Activated CD4-positive, alpha-beta memory T cell treated with anti-CD3 and anti-CD28 coated beads for 36 hours (primary cell): ENCODE results near the gene STIP1. TPM values are rescaled to one million over a fixed set of nuclear protein-coding genes. Genes with fewer than 3 reads are reported as not detected.

ENCODE experiments used
- CTCF ChIA-PET: fragments of 350-600 bp; sonication (Branson Sonifier 250); formaldehyde crosslinking; loops from one replicate; lab custom pipeline; 2021; ENCODE audit warnings: antibody characterized with exemption, inconsistent platforms; lab: Charles Lee
- POLR2A ChIA-PET: fragments of 350-600 bp; sonication (Branson Sonifier 250); formaldehyde crosslinking; loops from one replicate; lab custom pipeline; 2021; ENCODE audit warnings: antibody characterized with exemption; lab: Charles Lee
- DNase-seq: peaks from one replicate; pipeline ENCODE4 v3.0.0-alpha.2; 2020
- H3K27ac Mint-ChIP-seq: one replicate; pipeline ENCODE4 v1.8.0; 2021; ENCODE audit warnings: mixed read lengths
- H3K27me3 Mint-ChIP-seq: one replicate; pipeline ENCODE4 v1.8.0; 2021; ENCODE audit warnings: mixed read lengths
- H3K36me3 Mint-ChIP-seq: one replicate; pipeline ENCODE4 v1.8.0; 2021; ENCODE audit warnings: mixed read lengths
- H3K4me1 Mint-ChIP-seq: one replicate; pipeline ENCODE4 v1.8.0; 2021; ENCODE audit warnings: low read depth, mixed read lengths
- H3K4me3 Mint-ChIP-seq: one replicate; pipeline ENCODE4 v1.8.0; 2021; ENCODE audit warnings: mild to moderate bottlenecking, mixed read lengths
- H3K9me3 Mint-ChIP-seq: one replicate; pipeline ENCODE4 v1.8.0; 2021; ENCODE audit warnings: mixed read lengths
- intact Hi-C: fragments of 100-400 bp; cut with micrococcal nuclease; formaldehyde crosslinking; loops from one replicate; pipeline ENCODE4 v1.15.1; 2023
- total RNA-seq, 2 experiments: library from RNA; stranded (reverse); gene quantifications; one replicate each; pipeline ENCODE4 v1.2.3, GENCODE V29; 2021

Gene STIP1
- total RNA-seq, 2 experiments from 2014 or later: 402 to 413 TPM

DNA sequence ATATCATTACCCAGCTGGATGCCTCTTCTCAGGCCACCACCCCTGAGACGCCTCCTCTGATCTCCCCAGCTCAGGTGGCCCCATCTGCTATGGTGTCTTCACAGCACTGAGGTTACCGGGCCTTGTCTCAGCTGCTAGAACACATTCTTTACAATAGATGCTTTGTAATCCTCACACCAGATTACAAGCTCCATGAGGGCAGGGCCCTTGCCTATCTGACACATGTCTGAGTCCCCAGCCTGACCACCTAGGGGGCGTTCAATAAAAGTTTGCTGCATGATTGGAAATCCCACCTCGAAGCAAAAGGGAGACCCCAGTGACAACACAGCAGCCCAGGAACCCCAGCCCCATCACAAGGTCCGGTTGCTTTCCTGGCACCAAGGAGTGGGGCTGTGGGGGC is 22.0 kb upstream of the STIP1 start:
- no peak for DNase-seq
- Mint-ChIP-seq H3K9me3 (no peaks in the 10 kb centered on the region), H3K27me3 (no peaks in the 10 kb centered on the region), H3K4me1 (peaks cover 15% of the 10 kb centered on the region), H3K4me3 (no peak overlapping the region), H3K27ac (no peak overlapping the region), H3K36me3 (no peaks in the 10 kb centered on the region)
- CTCF ChIA-PET: interaction anchor here (0.9 to 4.7 kb wide), 5 partner anchors 11 to 163 kb away, joined by 3 to 20 read pairs (median 10); no protein-coding TSS in a partner anchor
- intact Hi-C loops: no loop called here
- POLR2A ChIA-PET: no interaction called here

DNA sequence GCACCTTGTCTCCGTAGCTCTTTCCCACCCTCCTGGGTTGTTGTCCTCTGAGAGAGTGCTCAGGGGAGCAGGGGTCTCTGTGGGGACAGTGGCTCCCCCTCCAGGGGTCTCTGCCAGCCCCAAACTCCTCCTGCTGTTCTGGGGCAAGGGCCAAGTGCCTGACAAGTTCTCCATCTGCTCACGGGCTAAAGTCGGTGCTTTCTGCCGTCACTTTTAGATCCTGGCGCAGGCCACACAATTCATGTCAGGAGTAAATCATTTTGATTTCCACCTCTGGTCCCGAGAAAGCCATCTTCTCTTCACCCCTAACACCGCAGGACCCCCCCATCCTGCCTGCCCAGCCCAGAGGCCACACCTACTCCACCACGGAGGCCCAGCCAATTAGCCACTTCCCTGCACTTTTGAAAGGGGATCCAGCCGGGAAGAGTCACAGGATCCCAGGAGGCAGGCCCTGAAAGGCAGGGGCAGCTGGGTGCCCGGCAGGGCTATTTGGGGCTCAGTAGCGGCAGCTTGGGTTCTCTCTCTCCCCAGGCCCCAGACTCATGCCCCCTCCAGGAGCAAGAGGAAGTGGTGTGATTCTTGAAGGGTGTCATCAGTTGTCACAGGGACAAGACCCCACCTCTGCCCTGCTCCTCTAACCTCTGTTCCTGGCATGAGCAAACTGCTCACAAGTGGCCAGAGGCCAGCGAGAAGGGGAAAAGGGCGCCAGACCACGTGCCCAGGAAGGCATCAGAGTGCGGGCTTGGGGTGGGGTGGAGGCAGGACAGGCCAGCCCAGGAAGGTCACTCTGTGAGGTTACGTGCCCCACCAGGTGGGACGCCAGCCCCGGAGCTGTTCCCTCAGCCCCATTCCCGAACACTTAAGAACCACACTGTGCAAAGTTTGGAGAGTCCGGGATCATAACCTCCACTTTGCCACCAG is 21.3 kb upstream of the STIP1 start:
- intact Hi-C loops: no loop called here
- peaks cover 15% of the 10 kb centered on the region for H3K4me1 Mint-ChIP-seq
- no peak overlapping the region for H3K27ac Mint-ChIP-seq
- DNase-seq: no peak
- H3K9me3 Mint-ChIP-seq: no peaks in the 10 kb centered on the region
- ChIA-PET POLR2A (interaction anchor here (1.0 to 1.1 kb wide), 2 partner anchors 22 to 140 kb away, joined by 3 to 6 read pairs; partner anchors contain the start of gene STIP1), CTCF (interaction anchor here (0.7 to 4.7 kb wide), 6 partner anchors 12 to 164 kb away, joined by 3 to 20 read pairs (median 8); no protein-coding TSS in a partner anchor)
- H3K36me3 Mint-ChIP-seq: no peaks in the 10 kb centered on the region
- H3K4me3 Mint-ChIP-seq: peak overlapping the region; percentile 75
- no peaks in the 10 kb centered on the region for H3K27me3 Mint-ChIP-seq

DNA sequence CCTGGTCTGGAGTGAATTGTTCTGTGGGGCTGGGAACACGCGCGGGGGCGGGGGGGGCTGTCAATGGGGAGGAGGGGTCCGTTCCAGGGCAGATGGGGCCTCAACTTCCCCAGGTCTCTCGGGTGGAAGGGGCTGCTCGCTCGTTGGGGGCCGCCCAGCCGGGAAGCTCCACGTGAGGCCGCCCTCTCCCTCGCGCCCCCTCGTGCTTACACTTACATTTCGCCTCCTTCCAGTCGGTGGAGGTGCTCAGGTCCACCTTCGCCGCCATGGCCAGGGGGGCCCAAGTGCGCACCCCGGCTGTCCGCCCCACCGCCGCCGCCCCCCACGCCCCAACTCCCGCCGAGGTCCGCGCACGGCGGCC is 20.5 kb upstream of the STIP1 start:
- intact Hi-C loops: no loop called here
- H3K27me3 Mint-ChIP-seq: no peaks in the 10 kb centered on the region
- DNase-seq: peak; percentile 22
- ChIA-PET POLR2A (interaction anchor here (1.0 to 1.1 kb wide), 2 partner anchors 21 to 139 kb away, joined by 3 to 6 read pairs; partner anchors contain the start of gene STIP1), CTCF (interaction anchor here (0.7 to 4.7 kb wide), 4 partner anchors 13 to 136 kb away, joined by 3 to 20 read pairs (median 4); no protein-coding TSS in a partner anchor)
- peaks cover 15% of the 10 kb centered on the region for H3K4me1 Mint-ChIP-seq
- H3K9me3 Mint-ChIP-seq: no peaks in the 10 kb centered on the region
- H3K36me3 Mint-ChIP-seq: no peaks in the 10 kb centered on the region
- no peak overlapping the region for H3K27ac Mint-ChIP-seq
- peak overlapping the region; percentile 75 for H3K4me3 Mint-ChIP-seq

DNA sequence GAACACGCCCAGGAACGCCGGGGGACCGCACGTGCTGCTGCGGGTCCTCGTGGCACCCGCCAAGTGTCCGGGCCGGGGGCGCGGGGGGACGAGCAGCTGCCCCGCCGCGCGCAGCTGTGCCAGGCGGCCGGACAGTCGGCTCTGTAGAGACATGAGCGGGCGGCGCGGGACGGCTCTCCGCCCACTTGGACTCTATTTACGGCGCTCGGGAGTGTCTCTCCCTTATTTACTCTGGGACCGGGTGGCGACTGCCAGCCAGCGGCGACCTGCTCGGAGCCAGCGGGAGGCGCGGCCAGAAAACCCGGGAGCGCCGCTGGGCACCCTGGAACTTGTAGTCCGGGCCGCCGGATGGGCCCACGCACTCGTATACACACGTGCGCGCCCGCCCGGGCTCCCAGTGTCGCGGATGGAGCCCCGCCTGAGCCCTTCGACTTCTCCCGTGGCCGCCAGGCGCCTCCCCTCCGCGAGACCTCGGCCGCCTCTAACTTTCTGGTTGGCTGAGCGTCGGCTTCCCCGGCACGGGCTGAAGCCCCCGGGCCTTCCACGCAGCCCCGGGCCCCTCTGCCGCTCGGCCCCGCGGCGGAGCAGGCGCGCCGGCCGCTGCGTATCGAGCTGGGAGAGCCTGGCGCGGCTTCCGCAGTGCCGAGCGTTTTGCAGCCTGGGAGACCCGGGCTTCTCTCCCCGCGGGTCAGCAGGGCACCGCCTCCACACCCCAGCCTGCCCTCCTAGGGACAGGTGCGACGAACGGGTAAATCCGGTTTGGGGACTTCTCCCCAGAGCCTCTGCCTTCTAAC is 19.9 kb upstream of the STIP1 start, which contains the start of gene MACROD1:
TSS of gene MACROD1 (minus strand) at position 272 of the 794 bp plus-strand sequence. CDS start at position 153, 119 bp downstream.
- ChIA-PET CTCF (interaction anchor here (0.9 to 4.7 kb wide), 5 partner anchors 13 to 180 kb away, joined by 3 to 20 read pairs (median 4); no protein-coding TSS in a partner anchor), POLR2A (interaction anchor here (0.8 to 1.8 kb wide), 7 partner anchors 9 to 138 kb away, joined by 3 to 16 read pairs (median 4); partner anchors contain the start of genes FERMT3 and STIP1)
- H3K4me3 Mint-ChIP-seq: peak within 1 kb of the TSS; percentile 87
- H3K9me3 Mint-ChIP-seq: no peaks in the 10 kb centered on the region
- H3K27ac Mint-ChIP-seq: peak within 1 kb of the TSS; percentile 74
- intact Hi-C loops: loop anchor here (2.0 kb wide), 1 partner anchor 19 kb away; no protein-coding TSS in a partner anchor
- DNase-seq: peak; percentile 88
- no peaks in the 10 kb centered on the region for H3K27me3 Mint-ChIP-seq
- no peaks in the 10 kb centered on the region for H3K36me3 Mint-ChIP-seq
- peaks cover 15% of the 10 kb centered on the region for H3K4me1 Mint-ChIP-seq

DNA sequence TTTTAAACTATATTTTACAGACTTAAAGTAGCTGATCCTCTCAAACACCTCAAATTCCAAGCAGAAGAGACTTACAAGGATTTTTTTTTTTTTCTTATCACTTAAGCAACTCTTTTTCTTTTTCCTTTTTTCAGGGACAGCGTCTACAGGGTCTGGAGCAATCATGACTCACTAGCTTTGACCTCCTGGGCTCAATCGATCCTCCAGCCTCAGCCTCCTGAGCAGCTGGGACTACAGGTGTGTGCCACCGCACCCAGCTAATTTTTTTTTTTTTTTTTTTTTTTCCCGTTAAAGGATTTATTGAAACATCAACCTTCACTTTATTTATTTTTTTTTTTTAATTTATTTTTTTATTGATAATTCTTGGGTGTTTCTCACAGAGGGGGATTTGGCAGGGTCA is 15.6 kb upstream of the STIP1 start:
- Mint-ChIP-seq H3K27me3 (no peaks in the 10 kb centered on the region), H3K4me1 (peaks cover 6% of the 10 kb centered on the region), H3K36me3 (peaks cover 6% of the 10 kb centered on the region), H3K9me3 (peaks cover 8% of the 10 kb centered on the region), H3K27ac (no peak overlapping the region), H3K4me3 (no peak overlapping the region)
- POLR2A ChIA-PET: no interaction called here
- DNase-seq: no peak
- intact Hi-C loops: no loop called here
- CTCF ChIA-PET: interaction anchor here (0.8 kb wide), 1 partner anchor 131 kb away, joined by 3 read pairs; no protein-coding TSS in a partner anchor

DNA sequence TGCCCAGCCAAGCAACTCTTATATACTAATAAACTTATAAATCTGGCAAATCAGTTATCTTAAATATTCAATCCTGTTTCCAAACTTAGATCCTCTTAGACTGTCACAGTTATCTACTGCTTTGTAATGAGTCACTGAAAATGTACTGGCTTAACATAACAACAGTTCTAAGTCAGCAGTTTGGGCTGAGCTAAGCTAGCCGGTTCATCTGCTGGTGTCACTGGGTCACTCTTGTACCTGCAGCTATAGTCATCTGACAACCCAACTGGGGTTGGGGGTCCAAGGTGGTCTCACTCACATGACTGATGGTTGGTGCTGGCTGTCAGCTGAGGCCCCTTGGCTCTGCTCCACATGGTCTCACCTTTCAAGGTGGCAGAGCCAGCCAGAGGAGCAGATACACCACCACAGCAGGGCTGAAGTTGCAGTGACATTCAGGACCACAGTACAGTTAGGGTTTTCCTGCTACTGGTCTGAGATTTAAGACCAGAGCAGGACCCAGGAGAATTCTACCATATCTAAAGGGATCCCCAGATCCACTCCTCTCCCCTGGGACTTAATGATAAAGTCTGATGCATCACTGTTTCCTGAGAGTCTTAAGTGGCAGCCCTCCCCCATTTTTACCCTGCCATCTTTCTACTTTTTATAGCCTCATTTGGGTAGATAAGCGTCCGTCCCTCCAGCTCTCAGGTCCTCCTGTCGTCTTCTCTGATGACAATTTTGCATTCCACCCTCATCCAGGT is 12.2 kb upstream of the STIP1 start:
- H3K36me3 Mint-ChIP-seq: peaks cover 6% of the 10 kb centered on the region
- no peak overlapping the region for H3K27ac Mint-ChIP-seq
- intact Hi-C loops: no loop called here
- peaks cover 8% of the 10 kb centered on the region for H3K9me3 Mint-ChIP-seq
- POLR2A ChIA-PET: no interaction called here
- H3K27me3 Mint-ChIP-seq: no peaks in the 10 kb centered on the region
- CTCF ChIA-PET: interaction anchor here (2.1 kb wide), 1 partner anchor 12 kb away, joined by 8 read pairs; the partner anchor contains the start of gene STIP1
- peaks cover 22% of the 10 kb centered on the region for H3K4me1 Mint-ChIP-seq
- no peak overlapping the region for H3K4me3 Mint-ChIP-seq
- DNase-seq: no peak

DNA sequence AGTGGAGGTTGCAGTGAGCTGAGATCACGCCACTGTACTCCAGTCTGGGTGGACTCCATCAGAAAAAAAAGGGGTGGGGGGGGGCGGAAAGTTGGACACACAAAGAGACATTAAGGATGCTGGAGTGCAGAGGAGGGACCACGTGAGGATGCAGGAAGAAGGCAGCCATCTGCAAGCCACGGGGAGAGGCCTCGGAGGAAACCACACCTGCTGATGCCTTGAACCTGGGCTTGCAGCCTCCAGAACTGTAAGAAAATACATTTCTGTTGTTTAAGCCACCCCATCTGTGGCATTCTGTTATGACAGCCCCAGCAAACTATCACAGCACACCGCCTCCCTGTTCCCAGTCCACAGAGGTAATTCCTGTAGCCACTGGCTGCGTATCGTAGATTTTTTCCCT is 9.2 kb upstream of the STIP1 start:
- H3K9me3 Mint-ChIP-seq: peaks cover 8% of the 10 kb centered on the region
- H3K4me1 Mint-ChIP-seq: peaks cover 29% of the 10 kb centered on the region
- DNase-seq: no peak
- no peak overlapping the region for H3K27ac Mint-ChIP-seq
- H3K27me3 Mint-ChIP-seq: no peaks in the 10 kb centered on the region
- H3K36me3 Mint-ChIP-seq: peaks cover 6% of the 10 kb centered on the region
- H3K4me3 Mint-ChIP-seq: no peak overlapping the region
- ChIA-PET CTCF (no interaction called here), POLR2A (no interaction called here)
- intact Hi-C loops: no loop called here

DNA sequence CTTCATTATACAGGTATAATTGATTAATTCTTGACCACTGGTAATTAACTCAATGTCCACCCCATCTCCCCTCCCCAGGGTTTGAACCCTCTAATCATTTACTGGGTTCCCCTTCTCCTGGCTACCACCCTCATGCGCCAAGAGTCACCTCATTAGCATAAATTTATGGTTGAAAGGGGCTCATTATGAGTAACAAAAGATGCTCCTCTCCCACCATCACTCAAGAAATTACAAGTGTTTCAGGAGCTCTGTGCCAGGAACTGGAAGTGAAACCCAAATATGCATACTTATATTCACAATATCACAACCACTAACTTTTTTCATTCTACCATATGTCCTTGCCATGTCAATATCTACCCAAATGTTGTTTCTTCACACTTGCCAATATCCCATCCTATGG is 7.8 kb upstream of the STIP1 start:
- intact Hi-C loops: no loop called here
- H3K9me3 Mint-ChIP-seq: peaks cover 8% of the 10 kb centered on the region
- peaks cover 35% of the 10 kb centered on the region for H3K4me1 Mint-ChIP-seq
- DNase-seq: no peak
- no peak overlapping the region for H3K27ac Mint-ChIP-seq
- H3K36me3 Mint-ChIP-seq: peaks cover 6% of the 10 kb centered on the region
- no peak overlapping the region for H3K4me3 Mint-ChIP-seq
- CTCF ChIA-PET: no interaction called here
- POLR2A ChIA-PET: no interaction called here
- no peaks in the 10 kb centered on the region for H3K27me3 Mint-ChIP-seq

DNA sequence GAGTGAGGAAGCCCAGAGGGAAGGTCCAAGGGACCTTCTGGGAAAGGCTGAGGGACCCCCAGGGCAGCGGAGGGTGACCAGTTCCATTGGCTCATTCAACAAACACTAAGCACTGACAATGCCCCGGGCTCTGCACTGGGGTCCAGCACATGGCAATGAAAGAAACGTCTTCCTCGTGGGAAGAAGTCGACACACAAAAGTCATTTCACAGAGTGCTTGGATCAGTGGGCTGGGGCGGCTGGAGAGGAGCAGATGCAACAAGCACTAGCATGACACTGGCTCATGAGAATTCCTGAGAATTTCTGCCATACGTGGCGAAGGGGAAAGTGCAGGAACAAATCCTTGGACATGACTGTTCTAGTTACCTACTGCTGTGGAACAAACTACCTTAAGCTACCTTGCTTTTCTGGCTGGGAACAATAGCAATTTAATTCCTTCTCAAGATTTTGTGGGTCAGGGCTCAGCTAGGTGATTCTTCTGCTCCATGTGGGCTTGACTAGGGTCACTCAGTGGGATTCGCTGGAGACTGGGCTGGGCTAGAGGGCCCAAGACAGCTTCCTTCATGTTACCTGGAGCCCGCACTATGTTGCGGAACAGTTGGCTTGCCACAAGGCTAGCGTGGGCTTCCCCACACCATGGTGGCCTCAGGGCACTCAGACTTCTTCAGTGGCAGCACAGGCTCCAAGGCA is 6.9 kb upstream of the STIP1 start:
- H3K27ac Mint-ChIP-seq: no peak overlapping the region
- no peak for DNase-seq
- peaks cover 2% of the 10 kb centered on the region for H3K9me3 Mint-ChIP-seq
- CTCF ChIA-PET: no interaction called here
- H3K4me1 Mint-ChIP-seq: peaks cover 42% of the 10 kb centered on the region
- H3K36me3 Mint-ChIP-seq: peaks cover 1% of the 10 kb centered on the region
- no peak overlapping the region for H3K4me3 Mint-ChIP-seq
- intact Hi-C loops: no loop called here
- H3K27me3 Mint-ChIP-seq: no peaks in the 10 kb centered on the region
- POLR2A ChIA-PET: interaction anchor here (1.0 kb wide), 1 partner anchor 13 kb away, joined by 3 read pairs; no protein-coding TSS in a partner anchor

DNA sequence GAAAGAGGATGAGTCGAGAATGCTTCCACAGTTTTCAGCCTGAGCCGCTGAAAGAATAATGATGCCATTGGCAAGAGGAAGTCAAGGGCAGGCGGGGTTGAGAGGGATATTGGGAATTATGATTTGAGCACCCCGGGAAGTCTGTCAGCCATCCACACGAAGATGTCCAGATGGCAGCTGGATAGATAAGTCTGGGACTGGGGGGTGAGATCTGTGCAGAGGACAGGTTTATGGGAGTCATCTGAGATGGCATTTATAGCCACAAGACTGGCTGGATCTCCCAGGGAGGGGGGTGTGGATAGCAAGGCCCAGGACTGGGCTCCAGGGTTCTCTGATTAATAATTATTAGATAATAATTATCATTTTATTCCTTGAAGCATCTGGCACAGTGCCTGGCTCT is 5.1 kb upstream of the STIP1 start:
- Mint-ChIP-seq H3K9me3 (no peaks in the 10 kb centered on the region), H3K36me3 (peaks cover 1% of the 10 kb centered on the region), H3K27ac (no peak overlapping the region), H3K4me1 (peaks cover 45% of the 10 kb centered on the region), H3K27me3 (no peaks in the 10 kb centered on the region), H3K4me3 (no peak overlapping the region)
- ChIA-PET POLR2A (interaction anchor here (0.8 to 1.4 kb wide), 2 partner anchors 14 to 43 kb away, joined by 4 to 6 read pairs; no protein-coding TSS in a partner anchor), CTCF (interaction anchor here (1.0 to 1.3 kb wide), 2 partner anchors 181 to 259 kb away, joined by 3 to 4 read pairs; no protein-coding TSS in a partner anchor)
- DNase-seq: no peak
- intact Hi-C loops: no loop called here
